Kidney glomerular epithelial cell (primary cell): Measurements from ENCODE around the gene P2RX6.

Source experiments
- DNase-seq: peaks from one replicate; lab custom pipeline; 2025; lab: John Stamatoyannopoulos, UW

The P2RX6 gene

GRCh38 chr22:20979940-20980453 is 35.0 kb upstream of the P2RX6 start:
- DNase-seq: no peak

- DNase-seq: no peak
These were observed 34.4 kb upstream of the P2RX6 start for GRCh38 chr22:20980523-20980922.

- DNase-seq: no peak
These were observed 33.8 kb upstream of the P2RX6 start for GRCh38 chr22:20980938-20981722.

GRCh38 chr22:20981787-20982562 is 33.0 kb upstream of the P2RX6 start, which contains the start of gene LZTR1:
LZTR1 (plus strand) TSS chr22:20982297; CDS start chr22:20982372, 75 bp downstream.
- DNase-seq: peak; percentile 70

- no peak for DNase-seq
These were observed 32.4 kb upstream of the P2RX6 start for GRCh38 chr22:20982563-20982882.

- DNase-seq: no peak
These were observed 31.7 kb upstream of the P2RX6 start for GRCh38 chr22:20983081-20983771.

GRCh38 chr22:20985720-20986119 is 29.2 kb upstream of the P2RX6 start:
- DNase-seq: no peak

GRCh38 chr22:20986365-20986764 is 28.6 kb upstream of the P2RX6 start:
- no peak for DNase-seq

GRCh38 chr22:20987375-20987774 is 27.6 kb upstream of the P2RX6 start:
- no peak for DNase-seq

GRCh38 chr22:20988573-20989322 is 26.2 kb upstream of the P2RX6 start:
- DNase-seq: no peak

- no peak for DNase-seq
These were observed 25.4 kb upstream of the P2RX6 start for GRCh38 chr22:20989323-20990138.

GRCh38 chr22:20990184-20991180 is 24.5 kb upstream of the P2RX6 start:
- no peak for DNase-seq

- no peak for DNase-seq
These were observed 23.5 kb upstream of the P2RX6 start for GRCh38 chr22:20991252-20992055.

GRCh38 chr22:20992056-20992442 is 22.9 kb upstream of the P2RX6 start:
- no peak for DNase-seq

GRCh38 chr22:20992456-20993303 is 22.3 kb upstream of the P2RX6 start:
- DNase-seq: no peak

- no peak for DNase-seq
These were observed 21.4 kb upstream of the P2RX6 start for GRCh38 chr22:20993304-20994127.
